GM21576 (cell line): ENCODE measurements around the gene LRP1B.

Experiments used
- ATAC-seq: cut with Tn5 transposase; IDR thresholded peaks from one replicate; pipeline ENCODE4 v1.9.1; 2021; ENCODE audit warnings: mild to moderate bottlenecking, moderate library complexity; ENCODE audit not compliant: unreplicated experiment

Gene LRP1B

DNA sequence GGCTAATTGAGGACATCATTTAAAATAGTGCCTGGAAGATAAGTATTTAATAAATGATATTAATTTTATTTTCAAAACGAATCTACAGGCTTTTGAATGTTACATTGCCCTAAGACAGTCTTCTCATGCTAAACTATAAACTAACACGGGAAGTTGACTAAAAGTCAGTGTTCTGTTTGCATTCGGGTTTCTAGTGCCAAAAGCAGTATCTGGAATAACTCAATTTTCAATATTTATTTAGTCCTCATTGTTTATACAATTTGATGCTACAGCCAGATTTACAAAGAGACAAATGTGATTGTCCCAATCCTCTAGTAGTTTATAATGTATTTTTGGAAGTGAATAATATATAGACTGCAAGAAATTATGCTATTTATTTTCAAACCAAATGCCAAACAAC lies 429.2 kb downstream of the LRP1B start:
- ATAC-seq = no peak

GRCh38 chr2:141699573-141699972 lies 431.2 kb downstream of the LRP1B start:
- no peak for ATAC-seq

GRCh38 chr2:141698500-141698899 lies 432.3 kb downstream of the LRP1B start:
- no peak for ATAC-seq

DNA sequence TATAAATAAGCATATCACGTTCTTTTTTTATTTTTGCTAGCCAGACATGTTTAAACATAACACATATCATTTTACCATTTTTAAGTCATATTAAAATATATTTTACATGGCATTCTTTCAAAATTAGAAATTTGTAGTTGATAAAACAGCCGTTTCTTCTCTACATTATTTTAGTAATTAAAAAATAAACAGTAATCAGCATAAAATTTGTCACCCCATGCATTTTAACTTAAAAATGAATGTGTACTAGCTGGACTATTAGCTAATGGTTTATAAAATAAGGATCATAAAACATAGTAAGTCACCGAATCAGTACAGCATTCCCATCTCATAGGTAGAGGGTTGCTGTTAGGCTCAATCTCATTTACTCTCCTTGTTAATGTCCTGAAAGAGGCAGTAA lies 433.8 kb downstream of the LRP1B start:
- no peak for ATAC-seq

- no peak for ATAC-seq
These were observed 436.6 kb downstream of the LRP1B start for GRCh38 chr2:141694180-141694579.

- no peak for ATAC-seq
These were observed 438.0 kb downstream of the LRP1B start for GRCh38 chr2:141692829-141693228.

- ATAC-seq = no peak
These were observed 454.7 kb downstream of the LRP1B start for GRCh38 chr2:141676139-141676538.

- ATAC-seq = no peak
These were observed 464.6 kb downstream of the LRP1B start for GRCh38 chr2:141666191-141666590.

- ATAC-seq = no peak
These were observed 470.6 kb downstream of the LRP1B start for GRCh38 chr2:141660232-141660631.

GRCh38 chr2:141654311-141654710 lies 476.5 kb downstream of the LRP1B start:
- no peak for ATAC-seq

- ATAC-seq = no peak
These were observed 477.6 kb downstream of the LRP1B start for GRCh38 chr2:141653184-141653583.

DNA sequence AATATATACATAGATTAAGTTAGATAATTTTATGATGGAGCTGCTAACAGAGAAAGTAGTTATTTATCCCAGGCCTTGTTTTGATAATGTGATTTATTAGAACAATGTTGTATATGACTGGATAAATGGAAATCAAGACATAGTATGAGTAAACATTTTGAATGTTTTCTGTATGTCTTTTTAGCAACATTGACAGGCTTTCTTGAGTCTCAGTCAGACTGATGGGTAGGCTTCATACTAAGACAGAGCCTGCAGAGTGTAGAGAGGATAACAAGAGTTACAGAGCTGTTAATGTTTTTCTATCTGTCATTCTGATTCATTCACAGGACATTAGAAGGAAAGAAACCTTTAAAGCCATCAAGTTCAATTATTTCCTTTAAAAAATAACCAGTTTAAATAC lies 478.5 kb downstream of the LRP1B start:
- ATAC-seq = no peak

GRCh38 chr2:141647353-141647752 lies 483.5 kb downstream of the LRP1B start:
- ATAC-seq = no peak

GRCh38 chr2:141641462-141641861 lies 489.4 kb downstream of the LRP1B start:
- no peak for ATAC-seq

- no peak for ATAC-seq
These were observed 491.0 kb downstream of the LRP1B start for GRCh38 chr2:141639809-141640208.

GRCh38 chr2:141633132-141633531 lies 497.7 kb downstream of the LRP1B start:
- no peak for ATAC-seq

- ATAC-seq = no peak
These were observed 500.3 kb downstream of the LRP1B start for GRCh38 chr2:141630407-141630930.

- no peak for ATAC-seq
These were observed 510.4 kb downstream of the LRP1B start for GRCh38 chr2:141620372-141620771.

DNA sequence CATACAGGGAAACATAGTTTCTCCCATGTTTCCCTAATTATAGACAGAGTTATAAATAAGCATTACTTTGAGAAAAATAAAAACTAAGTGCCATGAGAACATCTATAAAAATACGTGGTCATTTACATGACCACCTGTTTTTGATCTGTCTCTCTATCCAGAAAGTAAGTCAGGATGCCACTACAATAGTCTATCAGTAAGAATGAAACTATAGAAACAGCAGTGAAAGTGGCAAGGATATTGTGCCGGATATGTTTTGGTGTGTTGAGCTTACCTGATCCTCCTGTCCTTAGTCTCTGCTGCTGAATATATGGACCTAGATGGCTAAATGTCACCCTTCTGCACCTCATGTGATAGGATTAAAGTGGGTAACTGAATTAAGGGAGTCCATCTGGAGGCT lies 512.4 kb downstream of the LRP1B start:
- no peak for ATAC-seq

- no peak for ATAC-seq
These were observed 518.8 kb downstream of the LRP1B start for GRCh38 chr2:141611981-141612380.

DNA sequence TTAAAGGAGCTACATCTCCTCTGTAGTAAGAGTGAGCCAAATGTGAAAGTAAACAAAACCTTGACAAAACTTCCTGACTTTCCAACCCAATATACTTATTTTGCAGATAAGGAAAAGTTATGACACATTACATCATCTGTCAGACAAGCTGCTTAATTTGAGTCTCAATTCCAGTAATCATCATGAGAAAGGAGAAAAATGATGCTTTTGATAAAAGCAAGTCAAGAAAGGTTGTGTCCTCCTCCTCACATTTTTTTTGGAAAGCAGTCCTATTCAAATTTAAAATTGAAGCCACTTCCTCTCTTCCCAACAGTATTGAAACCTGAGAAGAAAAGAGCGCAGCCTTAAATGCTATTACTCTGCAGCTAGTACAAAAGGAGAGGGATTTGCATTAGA lies 519.6 kb downstream of the LRP1B start:
- no peak for ATAC-seq

DNA sequence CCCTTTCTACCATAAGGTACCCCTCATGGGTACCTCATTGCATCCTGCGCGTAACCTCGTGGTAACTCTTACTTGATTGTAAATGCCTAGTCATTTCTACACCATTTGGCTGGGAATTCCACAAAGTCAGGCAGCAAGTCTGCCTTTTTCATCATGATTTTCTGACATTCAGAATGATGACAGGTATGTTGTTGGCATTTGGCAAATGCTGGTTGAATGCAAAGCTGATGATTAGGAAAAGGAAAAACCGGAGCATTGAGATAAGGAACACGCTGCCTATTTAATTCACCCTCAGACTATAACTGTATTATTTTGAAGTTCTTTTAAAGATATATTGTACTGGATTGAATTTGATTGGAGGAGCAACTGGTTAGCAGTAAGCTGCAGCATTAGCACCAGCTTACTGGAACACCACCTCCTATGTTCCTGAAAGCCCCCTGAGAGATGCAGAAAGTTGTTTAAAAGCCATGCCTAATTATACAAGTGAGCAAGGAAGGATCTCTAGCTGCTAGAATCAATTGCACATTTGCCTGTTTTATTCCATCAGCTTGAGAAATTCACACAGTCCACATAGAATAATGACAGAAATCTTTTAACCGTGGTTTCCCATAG lies 520.1 kb downstream of the LRP1B start:
- no peak for ATAC-seq

GRCh38 chr2:141605163-141605562 lies 525.7 kb downstream of the LRP1B start:
- no peak for ATAC-seq
